Esophagus muscularis mucosa (tissue), 4 donors: Measurements from ENCODE around the gene PRKD1.

Source experiments
- EP300 ChIP-seq: sonication (generic); formaldehyde crosslinking; IDR thresholded peaks from one replicate; pipeline ENCODE4 v1.6.1; 2017; ENCODE audit warnings: antibody characterized with exemption
- POLR2A ChIP-seq: fragments of 450-650 bp; IDR thresholded peaks from one replicate; pipeline ENCODE4 v1.6.1; 2017; ENCODE audit warnings: antibody characterized with exemption, moderate library complexity, mild to moderate bottlenecking, low read depth
- POLR2AphosphoS5 ChIP-seq, 2 donors: sonication (generic); formaldehyde crosslinking; IDR thresholded peaks; one replicate each; pipeline ENCODE4 v1.6.1; 2017; ENCODE audit warnings: antibody characterized with exemption in 2 of 2
- TF ChIP-seq, protein P1 (sequence below), 3 experiments: fragments of 200-600 bp in 2 of 3; fragments of 450-650 bp in 1 of 3; sonication (generic) in 2 of 3; IDR thresholded peaks; one replicate each; pipeline ENCODE4 v1.5.1; 2017 to 2019; ENCODE audit warnings: antibody characterized with exemption in 3 of 3, mild to moderate bottlenecking in 2 of 3, moderate library complexity in 1 of 3

DNA sequence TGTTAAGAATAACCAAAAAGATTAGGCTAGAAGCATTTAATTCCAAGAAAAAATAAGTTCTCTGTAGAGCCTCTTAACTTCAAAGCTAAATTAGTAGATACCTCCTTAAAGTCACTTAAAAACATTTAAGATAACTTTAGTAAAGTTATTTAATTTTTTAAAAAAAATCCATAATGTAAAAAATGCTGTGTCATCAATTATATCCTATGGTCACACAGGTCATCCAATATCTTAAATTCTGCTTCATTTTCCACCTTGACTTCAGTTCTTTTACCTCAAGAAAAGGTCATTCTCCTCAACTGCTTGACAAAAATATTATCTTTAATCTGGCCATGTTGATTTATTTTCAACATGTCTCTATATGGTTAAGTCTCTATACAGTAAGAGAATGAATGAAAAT lies 274.3 kb downstream of the PRKD1 start:
- TF ChIP-seq, protein P1, sequence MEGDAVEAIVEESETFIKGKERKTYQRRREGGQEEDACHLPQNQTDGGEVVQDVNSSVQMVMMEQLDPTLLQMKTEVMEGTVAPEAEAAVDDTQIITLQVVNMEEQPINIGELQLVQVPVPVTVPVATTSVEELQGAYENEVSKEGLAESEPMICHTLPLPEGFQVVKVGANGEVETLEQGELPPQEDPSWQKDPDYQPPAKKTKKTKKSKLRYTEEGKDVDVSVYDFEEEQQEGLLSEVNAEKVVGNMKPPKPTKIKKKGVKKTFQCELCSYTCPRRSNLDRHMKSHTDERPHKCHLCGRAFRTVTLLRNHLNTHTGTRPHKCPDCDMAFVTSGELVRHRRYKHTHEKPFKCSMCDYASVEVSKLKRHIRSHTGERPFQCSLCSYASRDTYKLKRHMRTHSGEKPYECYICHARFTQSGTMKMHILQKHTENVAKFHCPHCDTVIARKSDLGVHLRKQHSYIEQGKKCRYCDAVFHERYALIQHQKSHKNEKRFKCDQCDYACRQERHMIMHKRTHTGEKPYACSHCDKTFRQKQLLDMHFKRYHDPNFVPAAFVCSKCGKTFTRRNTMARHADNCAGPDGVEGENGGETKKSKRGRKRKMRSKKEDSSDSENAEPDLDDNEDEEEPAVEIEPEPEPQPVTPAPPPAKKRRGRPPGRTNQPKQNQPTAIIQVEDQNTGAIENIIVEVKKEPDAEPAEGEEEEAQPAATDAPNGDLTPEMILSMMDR (IDR thresholded peaks at IDR 0.05): no peak
- TF ChIP-seq EP300 (no peak), POLR2AphosphoS5 (IDR thresholded peaks at IDR 0.05) (no peak), POLR2A (no peak)
